ENCODE data around the gene MAPRE2.

MAPRE2 gene

GRCh38 chr18:35179906-35180305 is 138.7 kb downstream of the MAPRE2 start:
- TF ChIP-seq CTCF (IDR thresholded peaks at IDR 0.05; ENCODE audit: extremely low read depth, missing control alignments): no peak
- no peak for DNase-seq (ENCODE audit: low spot score)

- TF ChIP-seq CTCF (IDR thresholded peaks at IDR 0.05; ENCODE audit: extremely low read depth, missing control alignments): no peak
- no peak for DNase-seq (ENCODE audit: low spot score)
These were observed 139.2 kb downstream of the MAPRE2 start for GRCh38 chr18:35180455-35180854.

- no peak for TF ChIP-seq CTCF (IDR thresholded peaks at IDR 0.05; ENCODE audit: extremely low read depth, missing control alignments)
- DNase-seq (ENCODE audit: low spot score): no peak
These were observed 140.9 kb downstream of the MAPRE2 start for GRCh38 chr18:35182151-35182550.

GRCh38 chr18:35183886-35184285 is 142.7 kb downstream of the MAPRE2 start:
- no peak for TF ChIP-seq CTCF (IDR thresholded peaks at IDR 0.05; ENCODE audit: extremely low read depth, missing control alignments)
- DNase-seq (ENCODE audit: low spot score): no peak

- DNase-seq (ENCODE audit: low spot score): no peak
- no peak for TF ChIP-seq CTCF (IDR thresholded peaks at IDR 0.05; ENCODE audit: extremely low read depth, missing control alignments)
These were observed 144.6 kb downstream of the MAPRE2 start for GRCh38 chr18:35185771-35186170.

- TF ChIP-seq CTCF (IDR thresholded peaks at IDR 0.05; ENCODE audit: extremely low read depth, missing control alignments): no peak
- DNase-seq (ENCODE audit: low spot score): no peak
These were observed 145.2 kb downstream of the MAPRE2 start for GRCh38 chr18:35186291-35187034.

GRCh38 chr18:35189510-35189909 is 148.3 kb downstream of the MAPRE2 start:
- no peak for DNase-seq (ENCODE audit: low spot score)
- no peak for TF ChIP-seq CTCF (IDR thresholded peaks at IDR 0.05; ENCODE audit: extremely low read depth, missing control alignments)

Measured in GM20000 (cell line).